ENCODE data around the gene MTCL1.

The MTCL1 gene

DNA sequence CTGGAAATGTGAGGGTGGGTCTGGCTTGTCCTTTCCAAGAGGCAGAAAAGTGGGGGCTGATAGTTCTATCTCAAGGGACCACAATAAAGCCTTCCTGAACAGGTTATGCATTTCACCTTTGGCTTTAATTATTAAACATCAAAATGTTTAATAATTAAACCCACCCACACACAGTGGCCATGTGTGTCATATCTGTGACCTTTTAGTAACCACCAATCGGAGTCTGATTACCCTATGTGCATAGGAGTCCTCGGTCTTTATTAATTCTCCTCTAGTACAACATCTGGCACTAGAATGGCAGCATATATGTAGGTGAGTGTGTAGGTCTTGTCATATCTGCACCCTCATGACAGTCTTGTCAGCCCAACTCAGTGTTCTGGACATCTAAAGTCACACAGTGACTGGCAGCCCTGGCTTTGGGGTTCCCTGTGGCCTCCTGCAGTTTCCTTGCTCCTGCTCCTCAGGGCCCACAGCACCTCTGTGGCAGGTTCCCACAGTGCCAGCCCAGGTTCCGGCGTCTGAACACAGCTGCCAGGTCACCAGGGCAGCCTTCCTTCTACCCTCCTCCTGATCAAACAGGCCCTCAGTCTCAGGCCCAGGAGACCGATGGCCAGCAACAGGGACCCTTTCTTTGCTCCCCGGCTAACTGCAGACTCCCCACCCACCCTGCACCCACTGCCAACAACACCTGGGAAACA is 100.9 kb downstream of the MTCL1 start:
- Histone ChIP-seq H3K36me3 (ENCODE audit: insufficient read depth) (no peaks in the 10 kb centered on the region), H4K20me1 (ENCODE audit: insufficient read depth) (no peaks in the 10 kb centered on the region), H3K4me3 (IDR thresholded peaks at IDR 0.05; ENCODE audit: insufficient read depth, low read depth, low read length) (no peak overlapping the region), H2AFZ (ENCODE audit: low read depth) (no peak overlapping the region), H3K4me1 (ENCODE audit: low read depth, poor library complexity, severe bottlenecking) (no peaks in the 10 kb centered on the region), H3K27me3 (ENCODE audit: insufficient read depth, low read depth) (no peaks in the 10 kb centered on the region), H3K27ac (no peak overlapping the region), H3K79me2 (ENCODE audit: insufficient read depth, low read depth) (no peaks in the 10 kb centered on the region), H3K4me2 (no peak overlapping the region), H3K9ac (no peak overlapping the region)
- TF ChIP-seq, protein P1, sequence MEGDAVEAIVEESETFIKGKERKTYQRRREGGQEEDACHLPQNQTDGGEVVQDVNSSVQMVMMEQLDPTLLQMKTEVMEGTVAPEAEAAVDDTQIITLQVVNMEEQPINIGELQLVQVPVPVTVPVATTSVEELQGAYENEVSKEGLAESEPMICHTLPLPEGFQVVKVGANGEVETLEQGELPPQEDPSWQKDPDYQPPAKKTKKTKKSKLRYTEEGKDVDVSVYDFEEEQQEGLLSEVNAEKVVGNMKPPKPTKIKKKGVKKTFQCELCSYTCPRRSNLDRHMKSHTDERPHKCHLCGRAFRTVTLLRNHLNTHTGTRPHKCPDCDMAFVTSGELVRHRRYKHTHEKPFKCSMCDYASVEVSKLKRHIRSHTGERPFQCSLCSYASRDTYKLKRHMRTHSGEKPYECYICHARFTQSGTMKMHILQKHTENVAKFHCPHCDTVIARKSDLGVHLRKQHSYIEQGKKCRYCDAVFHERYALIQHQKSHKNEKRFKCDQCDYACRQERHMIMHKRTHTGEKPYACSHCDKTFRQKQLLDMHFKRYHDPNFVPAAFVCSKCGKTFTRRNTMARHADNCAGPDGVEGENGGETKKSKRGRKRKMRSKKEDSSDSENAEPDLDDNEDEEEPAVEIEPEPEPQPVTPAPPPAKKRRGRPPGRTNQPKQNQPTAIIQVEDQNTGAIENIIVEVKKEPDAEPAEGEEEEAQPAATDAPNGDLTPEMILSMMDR (conservative IDR thresholded peaks at IDR 0.05; ENCODE audit: low read depth, low read length) = no peak

DNA sequence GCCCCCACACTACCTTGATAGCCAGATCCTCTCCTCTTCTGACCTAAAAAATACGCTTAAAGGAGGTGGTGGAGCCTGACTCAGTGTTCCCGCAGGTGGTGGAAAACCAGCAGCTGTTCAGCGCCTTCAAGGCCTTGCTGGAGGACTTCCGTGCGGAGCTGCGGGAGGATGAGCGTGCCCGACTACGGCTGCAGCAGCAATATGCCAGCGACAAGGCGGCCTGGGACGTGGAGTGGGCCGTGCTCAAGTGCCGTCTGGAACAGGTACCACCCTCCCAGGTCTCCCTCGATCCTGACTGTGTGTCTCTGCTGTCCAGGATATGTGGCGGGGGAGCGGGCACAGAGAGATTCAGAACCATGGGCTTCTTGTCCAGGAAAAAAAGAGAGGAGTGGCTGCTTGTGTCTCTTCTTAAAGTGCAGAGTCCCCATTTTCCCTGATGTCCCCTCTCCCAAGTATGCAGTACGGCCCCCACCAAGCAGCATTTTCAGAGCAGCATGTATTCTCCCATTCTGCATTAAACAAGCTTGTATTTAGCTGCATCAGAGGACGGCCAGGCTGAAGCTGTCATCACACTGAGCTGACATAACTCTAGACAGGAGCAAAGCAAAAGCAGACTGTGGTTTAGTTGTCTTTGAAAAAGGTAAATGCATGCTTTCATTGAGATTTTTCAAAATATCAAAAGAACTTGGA is 101.6 kb downstream of the MTCL1 start:
- TF ChIP-seq, protein P1 (conservative IDR thresholded peaks at IDR 0.05; ENCODE audit: low read depth, low read length) = no peak
- no peak overlapping the region for H3K9ac ChIP-seq
- no peak overlapping the region for H3K4me2 ChIP-seq
- no peaks in the 10 kb centered on the region for H3K79me2 ChIP-seq (ENCODE audit: insufficient read depth, low read depth)
- no peaks in the 10 kb centered on the region for H3K27me3 ChIP-seq (ENCODE audit: insufficient read depth, low read depth)
- H4K20me1 ChIP-seq (ENCODE audit: insufficient read depth) = no peaks in the 10 kb centered on the region
- no peak overlapping the region for H2AFZ ChIP-seq (ENCODE audit: low read depth)
- no peak overlapping the region for H3K4me3 ChIP-seq (IDR thresholded peaks at IDR 0.05; ENCODE audit: insufficient read depth, low read depth, low read length)
- H3K4me1 ChIP-seq (ENCODE audit: low read depth, poor library complexity, severe bottlenecking) = no peaks in the 10 kb centered on the region
- H3K36me3 ChIP-seq (ENCODE audit: insufficient read depth) = no peaks in the 10 kb centered on the region
- H3K27ac ChIP-seq = no peak overlapping the region

DNA sequence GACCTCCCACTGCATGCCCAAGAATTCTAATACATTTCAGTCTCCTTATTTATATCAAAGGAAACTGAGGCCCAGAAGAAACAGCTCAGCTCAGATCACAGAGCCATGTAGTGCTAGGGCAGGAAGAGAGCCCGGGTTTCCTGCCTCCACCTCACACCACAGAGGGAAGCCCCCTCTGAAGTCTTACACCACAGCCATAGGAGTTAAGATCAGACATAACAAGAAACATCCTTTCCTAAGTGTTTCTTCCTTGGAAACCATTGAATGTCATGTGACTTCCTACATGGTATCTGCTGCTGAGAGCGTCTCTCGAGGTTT is 102.1 kb downstream of the MTCL1 start:
- Histone ChIP-seq H3K36me3 (ENCODE audit: insufficient read depth) (no peaks in the 10 kb centered on the region), H4K20me1 (ENCODE audit: insufficient read depth) (no peaks in the 10 kb centered on the region)

DNA sequence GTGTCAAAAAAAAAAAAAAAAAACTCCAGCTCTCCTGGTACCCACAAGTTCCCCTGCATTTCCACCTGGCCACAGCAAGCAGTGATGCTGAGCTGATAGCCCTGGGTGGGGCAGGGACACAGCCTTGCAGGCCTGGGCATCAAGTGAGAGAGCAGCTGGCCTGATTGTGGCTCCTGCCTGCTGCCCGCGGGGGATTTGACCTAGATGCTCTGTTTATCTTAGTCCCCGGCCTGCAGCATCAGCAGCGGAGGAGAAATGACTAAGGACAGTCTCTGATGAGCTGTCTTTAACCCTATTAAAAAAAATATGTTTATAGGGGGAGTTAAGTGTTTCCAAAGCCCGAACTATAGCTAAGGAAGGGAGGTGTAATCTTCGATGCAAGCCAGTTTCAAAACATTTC is 102.6 kb downstream of the MTCL1 start:
- H3K27ac ChIP-seq = no peak overlapping the region
- H3K4me1 ChIP-seq (ENCODE audit: low read depth, poor library complexity, severe bottlenecking) = no peaks in the 10 kb centered on the region

More for the DNA sequence above, 102.1 kb downstream of the MTCL1 start:
- Histone ChIP-seq H3K4me3 (IDR thresholded peaks at IDR 0.05; ENCODE audit: insufficient read depth, low read depth, low read length) (no peak overlapping the region), H3K9ac (no peak overlapping the region), H3K27ac (no peak overlapping the region), H3K4me2 (no peak overlapping the region), H3K4me1 (ENCODE audit: low read depth, poor library complexity, severe bottlenecking) (no peaks in the 10 kb centered on the region), H3K27me3 (ENCODE audit: insufficient read depth, low read depth) (no peaks in the 10 kb centered on the region), H3K79me2 (ENCODE audit: insufficient read depth, low read depth) (no peaks in the 10 kb centered on the region), H2AFZ (ENCODE audit: low read depth) (no peak overlapping the region)
- TF ChIP-seq, protein P1 (conservative IDR thresholded peaks at IDR 0.05; ENCODE audit: low read depth, low read length) = no peak

More for the DNA sequence above, 102.6 kb downstream of the MTCL1 start:
- Histone ChIP-seq H3K36me3 (ENCODE audit: insufficient read depth) (no peaks in the 10 kb centered on the region), H3K27me3 (ENCODE audit: insufficient read depth, low read depth) (no peaks in the 10 kb centered on the region), H4K20me1 (ENCODE audit: insufficient read depth) (no peaks in the 10 kb centered on the region), H3K9ac (no peak overlapping the region), H3K4me2 (no peak overlapping the region), H2AFZ (ENCODE audit: low read depth) (no peak overlapping the region), H3K79me2 (ENCODE audit: insufficient read depth, low read depth) (no peaks in the 10 kb centered on the region), H3K4me3 (IDR thresholded peaks at IDR 0.05; ENCODE audit: insufficient read depth, low read depth, low read length) (no peak overlapping the region)
- TF ChIP-seq, protein P1 (conservative IDR thresholded peaks at IDR 0.05; ENCODE audit: low read depth, low read length) = no peak

All from KMS-11 (cell line).